Loucy (cell line): Measurements from ENCODE around the gene SNCAIP.

Source experiments
- CTCF ChIP-seq: fragments of 200-600 bp; sonication (generic); conservative IDR thresholded peaks from 2 replicates; pipeline ENCODE4 v1.5.1; 2014; ENCODE audit warnings: mild to moderate bottlenecking, antibody characterized with exemption, low read length
- EZH2phosphoT487 ChIP-seq: fragments of 200-600 bp; IDR thresholded peaks from 2 replicates; pipeline ENCODE4 v1.6.1; 2018; ENCODE audit warnings: antibody characterized with exemption, mild to moderate bottlenecking, moderate library complexity, borderline replicate concordance

- TF ChIP-seq CTCF (no peak), EZH2phosphoT487 (no peak)
Observed at GRCh38 chr5:122464191-122464590, 152.2 kb downstream of the SNCAIP start.
